ENCODE measurements around the gene LRRC40. TPM values are rescaled to one million over a fixed set of nuclear protein-coding genes. Genes with fewer than 3 reads are reported as not detected.

LRRC40 gene
- total and polyA plus RNA-seq, 8 donors = 12.0 to 28.8 (median 24.3) TPM

GRCh38 chr1:70112838-70113237 is 92.5 kb downstream of the LRRC40 start:
- ATAC-seq = no peak

GRCh38 chr1:70109241-70109640 is 96.1 kb downstream of the LRRC40 start:
- Histone ChIP-seq H3K27me3 (no peaks in the 10 kb centered on the region), H3K27ac (no peak overlapping the region), H3K4me1 (no peaks in the 10 kb centered on the region), H3K36me3 (no peaks in the 10 kb centered on the region), H3K4me3 (no peak overlapping the region), H3K9me3 (no peaks in the 10 kb centered on the region)
- intact Hi-C loops (cut with DNase I) = no loop called here
- DNase-seq = peak in 2 of 4 donors; percentile 41 to 54
- no peak for ATAC-seq
- TF ChIP-seq CTCF (IDR thresholded peaks at IDR 0.05) = no peak

More at GRCh38 chr1:70112838-70113237, 92.5 kb downstream of the LRRC40 start:
- Histone ChIP-seq H3K36me3 (no peaks in the 10 kb centered on the region), H3K4me3 (no peak overlapping the region), H3K9me3 (no peaks in the 10 kb centered on the region), H3K27me3 (no peaks in the 10 kb centered on the region), H3K27ac (no peak overlapping the region), H3K4me1 (no peaks in the 10 kb centered on the region)
- intact Hi-C loops (cut with DNase I) = no loop called here
- TF ChIP-seq CTCF (IDR thresholded peaks at IDR 0.05) = no peak
- DNase-seq = no peak

- TF ChIP-seq CTCF (IDR thresholded peaks at IDR 0.05) = no peak
- Histone ChIP-seq H3K36me3 (no peaks in the 10 kb centered on the region), H3K27ac (no peak overlapping the region), H3K4me3 (no peak overlapping the region), H3K9me3 (no peaks in the 10 kb centered on the region), H3K4me1 (no peaks in the 10 kb centered on the region), H3K27me3 (no peaks in the 10 kb centered on the region)
- intact Hi-C loops (cut with DNase I) = no loop called here
- ATAC-seq (no peak), DNase-seq (no peak)
Observed at GRCh38 chr1:70103770-70104169, 101.6 kb downstream of the LRRC40 start.

- intact Hi-C loops (cut with DNase I) = no loop called here
- ATAC-seq = no peak
- no peaks in the 10 kb centered on the region for H3K27me3 ChIP-seq
- no peaks in the 10 kb centered on the region for H3K4me1 ChIP-seq
- no peak for DNase-seq
- H3K36me3 ChIP-seq = no peaks in the 10 kb centered on the region
- H3K4me3 ChIP-seq = no peak overlapping the region
- no peak overlapping the region for H3K27ac ChIP-seq
- no peaks in the 10 kb centered on the region for H3K9me3 ChIP-seq
- TF ChIP-seq CTCF (IDR thresholded peaks at IDR 0.05) = no peak
Observed at GRCh38 chr1:70101774-70102173, 103.6 kb downstream of the LRRC40 start.

GRCh38 chr1:70101231-70101630 is 104.1 kb downstream of the LRRC40 start:
- Histone ChIP-seq H3K27ac (no peak overlapping the region), H3K9me3 (no peaks in the 10 kb centered on the region), H3K4me1 (no peaks in the 10 kb centered on the region), H3K27me3 (no peaks in the 10 kb centered on the region), H3K36me3 (no peaks in the 10 kb centered on the region), H3K4me3 (no peak overlapping the region)
- no peak for DNase-seq
- no peak for TF ChIP-seq CTCF (IDR thresholded peaks at IDR 0.05)
- ATAC-seq = no peak
- intact Hi-C loops (cut with DNase I) = no loop called here

Other genes starting within 250 kb of the LRRC40 start
- gene SRSF11, start 15.8 kb upstream of the LRRC40 start, total RNA-seq = 100 to 1,000 TPM in 1 of 2 donors, 10 to 100 TPM in 1; 99.1 to 118 TPM
- gene SRSF11, start 15.8 kb upstream of the LRRC40 start, polyA plus RNA-seq (ENCODE audit: insufficient read length in 6 of 6) = 100 to 1,000 TPM; 411 to 504 (median 480) TPM
- gene ANKRD13C, start 149.1 kb upstream of the LRRC40 start, total RNA-seq = 10 to 100 TPM; 19.1 to 19.5 TPM
- gene ANKRD13C, start 149.1 kb upstream of the LRRC40 start, polyA plus RNA-seq (ENCODE audit: insufficient read length in 6 of 6) = 10 to 100 TPM; 23.3 to 31.0 (median 27.9) TPM
- gene CTH, start 205.7 kb upstream of the LRRC40 start, total RNA-seq = 1 to 10 TPM; 6.5 to 8.1 TPM
- 10 to 100 TPM in 1 of 6 donors, 1 to 10 TPM in 5; 6.7 to 10.3 (median 8.1) TPM for gene CTH, start 205.7 kb upstream of the LRRC40 start, polyA plus RNA-seq (ENCODE audit: insufficient read length in 6 of 6)